Amniotic epithelial cell (primary cell): ENCODE data around the gene RBFOX1.

ENCODE experiments used
- DNase-seq: peaks from one replicate; pipeline ENCODE4 v3.0.0-alpha.2; 2010; ENCODE audit warnings: low read depth

Gene RBFOX1

GRCh38 chr16:7602291-7602950 lies 269.8 kb downstream of the RBFOX1 start:
- DNase-seq = no peak

- no peak for DNase-seq
These were observed 273.2 kb downstream of the RBFOX1 start for GRCh38 chr16:7605812-7606211.

- DNase-seq = no peak
These were observed 280.0 kb downstream of the RBFOX1 start for GRCh38 chr16:7612671-7613070.

- no peak for DNase-seq
These were observed 280.9 kb downstream of the RBFOX1 start for GRCh38 chr16:7613518-7613917.

GRCh38 chr16:7614021-7614795 lies 281.6 kb downstream of the RBFOX1 start:
- DNase-seq = no peak

- DNase-seq = no peak
These were observed 282.9 kb downstream of the RBFOX1 start for GRCh38 chr16:7615565-7615964.

- no peak for DNase-seq
These were observed 292.5 kb downstream of the RBFOX1 start for GRCh38 chr16:7624871-7625766.

GRCh38 chr16:7628981-7629380 lies 296.3 kb downstream of the RBFOX1 start:
- no peak for DNase-seq

- DNase-seq = no peak
These were observed 296.9 kb downstream of the RBFOX1 start for GRCh38 chr16:7629571-7629970.

GRCh38 chr16:7637446-7637845 lies 304.8 kb downstream of the RBFOX1 start:
- DNase-seq = no peak

GRCh38 chr16:7638306-7638705 lies 305.7 kb downstream of the RBFOX1 start:
- no peak for DNase-seq

- DNase-seq = no peak
These were observed 307.7 kb downstream of the RBFOX1 start for GRCh38 chr16:7640334-7640733.

GRCh38 chr16:7644176-7644575 lies 311.5 kb downstream of the RBFOX1 start:
- no peak for DNase-seq

- no peak for DNase-seq
These were observed 312.2 kb downstream of the RBFOX1 start for GRCh38 chr16:7644811-7645210.

GRCh38 chr16:7646821-7647500 lies 314.3 kb downstream of the RBFOX1 start:
- no peak for DNase-seq

GRCh38 chr16:7650431-7650830 lies 317.8 kb downstream of the RBFOX1 start:
- DNase-seq = no peak

- no peak for DNase-seq
These were observed 319.3 kb downstream of the RBFOX1 start for GRCh38 chr16:7651803-7652570.

- no peak for DNase-seq
These were observed 321.3 kb downstream of the RBFOX1 start for GRCh38 chr16:7653746-7654461.

GRCh38 chr16:7675628-7676027 lies 343.0 kb downstream of the RBFOX1 start:
- DNase-seq = no peak

- DNase-seq = no peak
These were observed 347.7 kb downstream of the RBFOX1 start for GRCh38 chr16:7680296-7680695.

GRCh38 chr16:7688811-7689210 lies 356.2 kb downstream of the RBFOX1 start:
- no peak for DNase-seq
